Measurements from ENCODE around the gene VWA7. TPM values are rescaled to one million over a fixed set of nuclear protein-coding genes. Genes with fewer than 3 reads are reported as not detected.

VWA7 gene
- total RNA-seq, 1 experiment from 2014 or later, result 2.5 TPM

DNA sequence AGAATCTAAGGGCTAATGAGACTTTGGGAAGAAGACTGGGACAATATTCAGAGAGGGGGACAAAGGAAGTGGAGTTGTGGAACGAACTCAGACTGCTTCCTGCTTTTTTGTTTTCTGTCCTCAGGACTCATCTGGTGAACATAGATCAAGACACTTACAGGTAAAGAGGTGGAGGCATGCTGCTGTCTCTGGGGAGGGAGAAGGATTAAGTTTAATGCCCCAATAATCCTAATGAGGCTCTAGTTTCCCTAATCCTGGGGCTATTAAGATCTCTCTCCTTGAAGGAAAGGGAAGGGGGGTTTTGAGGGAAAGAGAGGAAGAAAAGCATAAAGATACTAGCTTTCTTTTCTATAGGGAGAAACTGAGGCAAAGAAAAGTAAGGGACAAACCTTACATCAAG, 32.7 kb downstream of the VWA7 start:
- Histone ChIP-seq H4K8ac (replicated peaks; ENCODE audit: insufficient read length, low read depth, low read length) (no peak overlapping the region), H3K4ac (ENCODE audit: low read depth, low read length) (no peak overlapping the region), H2BK120ac (ENCODE audit: low read depth, low read length, poor library complexity, severe bottlenecking) (no peak overlapping the region), H4K91ac (ENCODE audit: insufficient read length, low read depth, low read length) (no peak overlapping the region), H3K27ac (ENCODE audit: insufficient read length, low read depth, low read length) (no peak overlapping the region), H2BK15ac (ENCODE audit: low read depth, low read length) (no peak overlapping the region), H2BK5ac (ENCODE audit: insufficient read length, low read length) (no peak overlapping the region), H3K4me2 (ENCODE audit: insufficient read depth, insufficient read length, low read length) (no peak overlapping the region), H4K5ac (ENCODE audit: insufficient read length, low read depth, low read length) (no peak overlapping the region), H3K9me3 (ENCODE audit: control insufficient read depth, low read depth, low read length) (no peaks in the 10 kb centered on the region), H3K79me1 (ENCODE audit: insufficient read depth, low read depth, low read length, poor library complexity, severe bottlenecking) (no peaks in the 10 kb centered on the region), H2BK20ac (ENCODE audit: low read depth, low read length, poor library complexity, severe bottlenecking) (no peak overlapping the region), H3K27me3 (ENCODE audit: insufficient read depth, low read length) (no peaks in the 10 kb centered on the region), H3K4me1 (ENCODE audit: insufficient read depth, low read length) (no peaks in the 10 kb centered on the region), H2AK5ac (ENCODE audit: insufficient read length, low read length) (no peak overlapping the region), H3K79me2 (ENCODE audit: insufficient read depth, low read length) (no peaks in the 10 kb centered on the region), H3K23ac (ENCODE audit: insufficient read length, low read depth, low read length) (no peak overlapping the region), H3K23me2 (ENCODE audit: insufficient read length, low read depth, low read length, poor library complexity, severe bottlenecking) (peaks cover 7% of the 10 kb centered on the region), H3K18ac (ENCODE audit: insufficient read length, low read depth, low read length) (no peak overlapping the region), H3K56ac (ENCODE audit: insufficient read length, low read depth, low read length) (no peak overlapping the region), H3K9ac (ENCODE audit: extremely low read depth, insufficient read length, low read length) (no peak overlapping the region), H2AFZ (ENCODE audit: low read length) (no peak overlapping the region), H2BK12ac (ENCODE audit: insufficient read length, low read depth, low read length) (no peak overlapping the region), H4K20me1 (ENCODE audit: control insufficient read depth, insufficient read depth, insufficient read length) (no peaks in the 10 kb centered on the region), H3K14ac (ENCODE audit: insufficient read depth, low read length) (no peak overlapping the region), H3T11ph (ENCODE audit: low read length) (no peak overlapping the region)
- no peak for DNase-seq
- no CpG with 5 or more reads among the region's 1 CpG for WGBS (ENCODE audit: extremely low coverage, insufficient read length, low lambda C conversion rate)
- peak overlapping the region; percentile 31 to 50 (median 48); a peak in 6 of 7 replicates for H3K27ac Mint-ChIP-seq
- H3K4me1 Mint-ChIP-seq, result peaks cover 13 to 28% of the 10 kb centered on the region in 2 experiments
- H3K4me3 Mint-ChIP-seq, result no peak overlapping the region
- no peaks in the 10 kb centered on the region for H3K27me3 Mint-ChIP-seq (ENCODE audit: low read depth)
- H3K9me3 Mint-ChIP-seq, result no peaks in the 10 kb centered on the region
- TF ChIP-seq, protein P1, sequence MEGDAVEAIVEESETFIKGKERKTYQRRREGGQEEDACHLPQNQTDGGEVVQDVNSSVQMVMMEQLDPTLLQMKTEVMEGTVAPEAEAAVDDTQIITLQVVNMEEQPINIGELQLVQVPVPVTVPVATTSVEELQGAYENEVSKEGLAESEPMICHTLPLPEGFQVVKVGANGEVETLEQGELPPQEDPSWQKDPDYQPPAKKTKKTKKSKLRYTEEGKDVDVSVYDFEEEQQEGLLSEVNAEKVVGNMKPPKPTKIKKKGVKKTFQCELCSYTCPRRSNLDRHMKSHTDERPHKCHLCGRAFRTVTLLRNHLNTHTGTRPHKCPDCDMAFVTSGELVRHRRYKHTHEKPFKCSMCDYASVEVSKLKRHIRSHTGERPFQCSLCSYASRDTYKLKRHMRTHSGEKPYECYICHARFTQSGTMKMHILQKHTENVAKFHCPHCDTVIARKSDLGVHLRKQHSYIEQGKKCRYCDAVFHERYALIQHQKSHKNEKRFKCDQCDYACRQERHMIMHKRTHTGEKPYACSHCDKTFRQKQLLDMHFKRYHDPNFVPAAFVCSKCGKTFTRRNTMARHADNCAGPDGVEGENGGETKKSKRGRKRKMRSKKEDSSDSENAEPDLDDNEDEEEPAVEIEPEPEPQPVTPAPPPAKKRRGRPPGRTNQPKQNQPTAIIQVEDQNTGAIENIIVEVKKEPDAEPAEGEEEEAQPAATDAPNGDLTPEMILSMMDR (conservative IDR thresholded peaks at IDR 0.05), result no peak
- H3K36me3 Mint-ChIP-seq (ENCODE audit: insufficient read depth in 1 of 3, low read depth in 3 of 3), result peaks cover 18 to 53% (median 32%) of the 10 kb centered on the region in 3 experiments

All from H9 (cell line).